ENCODE results near the gene TENT5C.

Gene TENT5C

DNA sequence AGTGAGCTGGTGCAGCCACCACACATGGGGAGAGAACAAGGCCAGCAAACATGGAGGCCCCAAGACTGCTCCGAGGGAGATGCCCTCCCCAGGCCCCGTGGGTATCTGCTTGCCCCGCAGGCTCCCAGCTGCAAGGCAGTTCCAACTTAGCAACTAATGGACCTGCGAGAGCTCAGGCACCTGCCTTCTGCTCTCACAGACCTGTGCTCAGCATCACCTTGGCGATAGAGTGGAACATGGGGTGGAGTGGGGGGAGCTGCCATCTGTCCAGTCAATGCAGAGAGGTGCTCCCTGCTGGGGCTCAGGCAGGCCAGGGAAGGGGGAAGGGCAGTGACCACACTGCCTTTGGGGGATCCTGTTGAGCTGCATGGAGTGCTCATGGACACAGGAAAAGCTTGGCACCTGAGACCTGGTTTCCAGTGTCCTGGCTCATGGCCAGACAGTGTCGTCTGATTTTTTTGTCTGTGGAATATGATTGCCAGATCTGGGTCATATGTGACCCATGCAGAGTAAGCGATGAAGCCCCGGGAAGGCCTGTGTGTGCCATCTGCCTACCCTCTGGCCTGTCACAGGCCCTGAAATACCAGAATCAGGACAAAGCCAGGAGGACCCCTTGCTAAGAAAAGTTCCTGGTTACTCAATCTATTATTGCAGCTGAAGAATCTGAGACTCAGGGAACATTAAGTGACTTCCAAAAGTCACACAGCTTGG is 39.9 kb upstream of the TENT5C start:
- no peak for DNase-seq (ENCODE audit: low spot score)
- TF ChIP-seq CTCF (IDR thresholded peaks at IDR 0.05; ENCODE audit: extremely low read depth, insufficient read depth, missing control alignments): no peak
- in situ Hi-C loops (cut with MboI; ENCODE audit: low pct_unique_long_range_greater_than_20kb, low sequenced_read_pairs, unreplicated experiment): no loop called here

DNA sequence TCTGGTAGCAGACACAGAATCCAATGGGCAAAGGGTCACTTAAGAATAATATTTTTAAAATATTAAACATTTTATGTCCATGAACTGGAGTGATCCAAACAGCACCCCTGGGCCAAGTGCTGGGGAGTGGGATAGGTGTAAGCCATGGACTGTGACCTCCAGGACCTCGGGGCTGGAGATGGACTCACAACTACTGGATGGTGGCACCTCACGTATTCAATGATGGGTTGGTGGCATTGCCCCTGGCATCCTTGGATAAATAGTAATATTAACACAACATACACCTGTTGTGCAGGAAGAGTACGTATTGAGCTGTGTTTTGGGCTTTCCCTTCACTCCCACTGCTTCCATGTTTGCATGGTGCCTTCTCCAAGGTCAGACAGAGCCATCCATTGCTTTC is 39.3 kb upstream of the TENT5C start:
- TF ChIP-seq CTCF (IDR thresholded peaks at IDR 0.05; ENCODE audit: extremely low read depth, insufficient read depth, missing control alignments): no peak
- no peak for DNase-seq (ENCODE audit: low spot score)
- in situ Hi-C loops (cut with MboI; ENCODE audit: low pct_unique_long_range_greater_than_20kb, low sequenced_read_pairs, unreplicated experiment): no loop called here

- DNase-seq (ENCODE audit: low spot score): no peak
- TF ChIP-seq CTCF (IDR thresholded peaks at IDR 0.05; ENCODE audit: extremely low read depth, insufficient read depth, missing control alignments): no peak
- in situ Hi-C loops (cut with MboI; ENCODE audit: low pct_unique_long_range_greater_than_20kb, low sequenced_read_pairs, unreplicated experiment): no loop called here
These were observed 38.4 kb upstream of the TENT5C start for GRCh38 chr1:117567435-117567834.

GRCh38 chr1:117567976-117568375 is 37.9 kb upstream of the TENT5C start:
- DNase-seq (ENCODE audit: low spot score): no peak
- in situ Hi-C loops (cut with MboI; ENCODE audit: low pct_unique_long_range_greater_than_20kb, low sequenced_read_pairs, unreplicated experiment): no loop called here
- no peak for TF ChIP-seq CTCF (IDR thresholded peaks at IDR 0.05; ENCODE audit: extremely low read depth, insufficient read depth, missing control alignments)

DNA sequence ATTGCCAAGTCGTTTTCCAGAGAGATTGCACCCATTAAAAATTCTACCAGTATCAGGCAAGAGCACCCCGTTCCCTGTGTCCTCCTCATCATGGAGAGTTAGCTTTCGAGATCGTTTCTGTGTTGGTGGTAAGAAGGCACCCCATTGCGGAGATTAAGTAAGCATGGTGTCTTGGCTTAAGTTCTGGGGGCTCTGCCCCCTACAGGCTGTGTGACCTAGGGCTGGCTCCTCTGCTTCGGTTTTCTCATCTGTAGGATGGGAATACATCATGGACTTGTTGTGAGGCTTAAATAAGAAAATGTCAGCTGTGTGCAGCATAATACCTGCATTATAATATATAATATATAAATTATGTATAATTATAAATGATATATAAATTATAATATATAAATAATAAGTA is 36.8 kb upstream of the TENT5C start:
- TF ChIP-seq CTCF (IDR thresholded peaks at IDR 0.05; ENCODE audit: extremely low read depth, insufficient read depth, missing control alignments): no peak
- DNase-seq (ENCODE audit: low spot score): no peak
- in situ Hi-C loops (cut with MboI; ENCODE audit: low pct_unique_long_range_greater_than_20kb, low sequenced_read_pairs, unreplicated experiment): no loop called here

DNA sequence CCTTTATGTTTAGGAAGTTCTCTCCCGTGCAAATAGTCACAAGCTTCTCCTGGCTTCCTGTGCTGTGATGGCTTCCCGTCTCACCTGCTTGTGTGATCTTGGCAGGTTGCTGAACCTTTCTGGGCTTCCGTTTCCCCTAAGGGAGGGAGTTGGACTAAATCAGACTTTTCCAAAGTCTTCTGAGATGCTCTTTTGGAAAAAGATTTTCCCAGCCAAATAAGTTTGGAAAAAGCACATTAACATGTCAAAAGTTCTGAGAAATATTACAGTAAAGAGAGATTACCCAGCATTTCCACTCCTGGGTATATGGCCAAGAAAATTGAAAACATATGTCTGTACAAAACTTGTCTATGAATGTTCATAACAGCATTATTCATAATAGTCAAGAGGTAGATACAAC is 36.0 kb upstream of the TENT5C start:
- no peak for DNase-seq (ENCODE audit: low spot score)
- no peak for TF ChIP-seq CTCF (IDR thresholded peaks at IDR 0.05; ENCODE audit: extremely low read depth, insufficient read depth, missing control alignments)
- in situ Hi-C loops (cut with MboI; ENCODE audit: low pct_unique_long_range_greater_than_20kb, low sequenced_read_pairs, unreplicated experiment): no loop called here

Data from GM13977 (cell line).